ENCODE results near the gene MRPL1.

Gene MRPL1

DNA sequence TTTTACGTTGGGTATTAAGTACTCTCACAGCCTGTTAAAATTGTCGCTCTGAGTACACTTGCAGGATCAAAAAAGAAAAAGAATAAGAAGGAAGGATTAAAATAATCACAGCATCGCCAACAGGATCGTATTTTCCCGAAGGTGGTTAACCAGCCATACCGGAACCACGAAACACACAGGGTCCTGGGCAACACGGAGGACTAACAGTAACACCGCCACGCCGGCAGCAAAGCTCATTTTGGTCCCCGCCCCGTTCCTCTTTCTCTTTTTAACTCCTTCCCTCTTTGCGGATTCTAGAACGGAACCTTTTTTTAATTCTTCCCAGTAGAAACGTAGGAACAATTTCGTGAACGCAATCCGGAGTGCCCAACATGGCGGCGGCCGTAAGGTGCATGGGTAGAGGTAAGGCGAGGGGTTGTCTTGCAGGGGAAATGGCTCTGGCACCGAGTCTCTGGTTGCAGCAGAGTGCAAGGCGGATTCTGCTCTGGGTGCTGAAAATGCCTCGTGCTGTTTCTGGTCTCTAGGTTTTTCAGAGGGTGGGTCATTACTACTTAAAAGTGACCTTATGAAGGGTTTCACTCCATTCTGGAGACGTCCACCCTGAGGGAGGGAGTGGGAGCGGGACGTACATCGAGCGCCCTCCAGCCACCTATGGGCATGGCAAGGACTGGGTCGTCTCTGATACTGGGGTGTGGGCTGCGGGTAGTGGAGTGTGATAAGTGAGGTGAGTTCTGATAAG lies at the start of gene MRPL1:
MRPL1 (plus strand) TSS at position 353 of the 739 bp plus-strand sequence; CDS start at position 372, 19 bp downstream.
- DNase-seq: peak; percentile 94

DNA sequence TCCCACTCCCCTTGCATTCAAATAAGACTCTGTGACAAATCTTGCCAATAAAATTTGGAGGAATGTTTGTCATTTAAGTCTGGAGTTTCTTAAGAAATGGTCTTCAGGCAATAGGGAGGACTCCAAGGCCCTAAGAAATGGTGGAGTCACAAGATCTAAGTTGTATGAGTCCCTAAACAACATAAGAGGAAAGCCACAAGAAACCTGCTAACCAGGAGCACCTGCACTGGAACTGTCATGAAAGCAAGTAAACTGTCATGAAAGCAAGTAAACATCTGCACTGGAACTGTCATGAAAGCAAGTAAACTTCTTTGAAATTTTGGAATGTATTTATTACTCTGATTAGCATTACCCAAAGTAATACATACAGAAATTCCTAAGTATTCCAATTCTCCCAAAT lies 47.0 kb upstream of the MRPL1 start:
- peak; percentile 38 for DNase-seq

DNA sequence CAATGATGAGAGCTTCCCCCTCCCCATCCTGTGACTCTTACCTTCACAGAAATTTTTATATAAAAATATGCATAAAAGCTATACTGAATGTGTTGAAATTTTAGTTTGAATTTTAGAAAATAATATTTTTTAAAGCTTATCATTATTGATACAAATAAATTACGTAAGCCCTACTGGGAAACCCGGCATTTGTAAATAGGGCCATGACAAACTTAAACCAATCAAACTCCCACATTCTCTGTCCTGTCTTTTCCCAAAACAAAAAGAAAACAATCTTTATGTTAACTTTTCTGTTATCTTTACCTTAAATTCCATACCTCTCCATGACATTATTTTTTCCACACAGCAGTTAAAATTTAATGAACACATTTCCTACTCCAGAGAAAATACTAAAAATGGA lies 46.1 kb upstream of the MRPL1 start:
- no peak for DNase-seq

DNA sequence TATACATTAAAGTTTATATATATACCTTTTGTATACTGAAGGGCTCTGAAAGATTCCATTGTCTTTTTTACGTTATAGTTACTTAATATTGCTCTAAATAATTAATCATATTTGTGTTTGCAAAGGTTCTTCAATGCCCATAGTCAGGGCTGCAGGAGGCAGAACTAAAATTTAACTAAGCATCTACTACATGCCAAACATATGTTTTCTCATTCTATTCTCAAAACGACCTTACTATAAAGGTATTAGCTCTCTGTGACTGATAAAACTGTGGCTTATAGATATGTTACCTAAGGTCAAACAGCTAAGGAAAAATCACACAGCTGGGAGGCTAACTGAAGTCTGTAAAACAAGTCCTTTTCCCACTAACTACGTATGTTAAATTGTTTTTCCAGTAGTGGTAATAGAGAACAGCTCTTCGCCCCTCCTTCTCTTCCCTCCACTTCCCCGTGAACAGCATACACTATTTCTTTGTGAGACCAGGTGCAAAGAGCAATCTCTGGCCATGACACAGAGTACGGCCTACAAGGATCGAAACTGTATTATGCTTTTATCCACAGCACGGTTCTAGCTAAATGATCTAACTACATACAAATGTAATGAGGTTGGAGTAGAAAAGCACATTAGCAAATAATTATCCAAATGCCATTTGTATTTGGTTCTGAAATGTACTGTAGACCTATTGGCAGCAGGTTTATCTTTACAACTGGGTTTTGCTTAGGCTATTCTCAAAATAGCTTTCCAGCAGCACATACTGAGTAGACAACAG lies 45.1 kb upstream of the MRPL1 start:
- DNase-seq: peak; percentile 26

DNA sequence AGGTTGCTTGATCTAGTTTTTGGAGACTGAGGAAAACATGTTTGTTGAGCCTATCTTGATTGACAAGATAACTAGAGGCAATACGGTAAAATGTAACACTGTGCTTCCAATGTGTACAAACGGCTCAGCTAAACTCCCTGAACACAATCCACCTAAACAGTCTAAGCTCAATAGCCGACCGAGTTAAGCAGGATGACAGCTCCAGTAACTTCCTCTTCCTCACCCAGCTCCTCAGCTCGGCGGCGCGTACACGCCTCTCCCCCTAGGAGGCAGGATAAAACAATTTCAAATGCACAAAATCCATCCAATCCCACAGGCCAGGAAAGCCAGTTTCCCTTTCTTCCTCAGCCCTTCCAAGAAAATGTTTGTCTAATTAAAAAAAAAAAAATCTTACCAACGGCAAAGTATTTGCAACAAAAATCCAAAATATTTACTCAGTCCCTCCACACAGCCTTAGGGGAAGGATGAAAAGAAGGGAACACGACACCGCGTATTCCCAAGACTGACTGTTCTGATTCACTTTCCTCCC lies 44.5 kb upstream of the MRPL1 start:
- peak; percentile 58 for DNase-seq

GRCh38 chr4:77818602-77819403 lies 43.8 kb upstream of the MRPL1 start, which contains the start of gene CNOT6L:
TSS of gene CNOT6L (minus strand) at chr4:77819368. CDS start at chr4:77819308, 60 bp downstream.
- DNase-seq: peak; percentile 89

DNA sequence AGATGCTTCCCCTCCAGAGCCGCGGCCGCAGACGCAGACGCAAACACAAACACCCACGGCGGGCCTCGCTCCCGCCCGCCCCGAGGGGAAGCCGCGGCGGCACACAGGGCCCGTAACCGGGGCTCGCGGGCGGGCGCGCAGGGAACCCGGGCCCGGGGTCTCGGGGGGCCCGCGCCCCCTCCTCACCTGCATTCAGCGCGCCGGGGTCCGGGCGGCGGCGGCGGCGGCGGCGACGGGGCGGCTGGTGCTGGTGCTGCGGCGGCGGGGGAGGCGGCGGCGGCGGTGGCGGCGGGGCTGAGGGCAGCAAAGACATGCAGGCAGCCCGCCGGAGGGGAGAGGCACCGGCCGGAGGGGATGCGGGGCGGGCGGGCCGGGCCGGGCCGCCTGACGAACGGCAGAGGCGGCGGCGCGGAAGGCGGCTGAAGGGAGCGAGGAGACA lies 43.2 kb upstream of the MRPL1 start:
- no peak for DNase-seq

GRCh38 chr4:77819843-77820648 lies 42.6 kb upstream of the MRPL1 start:
- peak; percentile 95 for DNase-seq

DNA sequence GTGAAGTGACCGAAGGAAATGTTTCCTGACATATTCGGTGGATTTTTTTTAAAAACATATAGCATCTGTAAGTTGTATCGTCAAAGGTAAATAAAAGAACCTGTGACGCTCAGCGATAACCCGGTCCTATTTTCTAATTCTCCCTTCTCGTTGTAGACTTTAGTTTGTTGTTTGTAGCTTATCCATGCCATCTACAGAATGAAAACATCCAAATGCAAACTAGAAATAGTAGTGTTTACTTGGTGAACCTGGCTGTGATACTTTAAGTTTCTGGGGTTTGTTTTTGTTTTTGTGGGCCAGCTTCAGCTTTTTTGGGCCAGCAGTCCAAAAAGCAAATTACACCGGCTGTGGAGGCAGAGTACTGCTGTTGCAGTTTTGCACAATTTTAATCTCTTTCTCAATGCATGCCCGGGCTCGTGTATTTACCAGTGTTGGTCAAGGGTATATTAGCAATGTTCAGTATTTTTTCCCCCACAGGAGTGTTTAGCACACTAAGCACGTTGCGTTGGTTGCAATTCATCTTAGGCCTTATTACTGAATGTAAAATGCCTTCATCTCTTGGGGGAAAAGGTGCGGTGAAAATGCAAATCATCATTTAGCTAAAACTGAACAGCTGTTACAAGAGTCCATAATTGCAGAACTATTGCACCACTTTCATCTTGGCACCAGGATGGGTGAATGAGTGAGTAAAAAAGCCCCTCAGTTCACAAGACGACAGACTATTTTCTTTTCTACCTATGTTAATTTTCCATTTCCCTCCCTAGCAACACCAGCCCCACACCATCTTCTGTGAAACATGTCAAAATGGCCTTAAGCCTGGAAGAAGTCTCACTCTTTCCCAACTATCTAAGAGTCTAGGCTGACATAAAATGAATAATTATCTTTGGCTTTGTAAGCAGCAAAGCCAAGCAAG lies 41.7 kb upstream of the MRPL1 start:
- peak; percentile 49 for DNase-seq

GRCh38 chr4:77821775-77822174 lies 40.9 kb upstream of the MRPL1 start:
- DNase-seq: peak; percentile 81

GRCh38 chr4:77826275-77826674 lies 36.4 kb upstream of the MRPL1 start:
- DNase-seq: no peak

- DNase-seq: peak; percentile 51
These were observed 35.3 kb upstream of the MRPL1 start for GRCh38 chr4:77827343-77827742.

- DNase-seq: no peak
These were observed 29.4 kb upstream of the MRPL1 start for GRCh38 chr4:77833126-77833724.

DNA sequence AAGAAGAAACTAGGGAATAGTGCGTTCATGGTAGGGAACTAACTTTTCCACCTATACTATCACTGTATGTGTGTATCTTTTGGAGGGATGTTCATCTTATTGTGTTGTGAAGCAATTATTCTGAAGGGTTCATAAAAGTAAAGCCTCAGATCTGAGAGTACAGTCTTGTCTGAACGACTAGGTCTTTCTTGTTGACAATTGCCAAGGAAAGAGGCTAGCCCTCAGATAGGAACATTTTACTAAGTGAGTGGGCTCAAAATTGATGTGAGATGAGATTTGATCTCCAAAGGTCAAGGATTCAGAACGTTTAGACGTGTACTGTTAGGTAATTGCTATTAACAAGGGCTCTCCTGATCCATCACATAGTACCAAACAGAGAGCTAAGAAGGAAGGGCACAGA lies 28.2 kb upstream of the MRPL1 start:
- no peak for DNase-seq

- no peak for DNase-seq
These were observed 19.0 kb upstream of the MRPL1 start for GRCh38 chr4:77843628-77844027.

GRCh38 chr4:77844363-77844762 lies 18.3 kb upstream of the MRPL1 start:
- no peak for DNase-seq

- DNase-seq: no peak
These were observed 17.2 kb upstream of the MRPL1 start for GRCh38 chr4:77845400-77845799.

GRCh38 chr4:77845929-77846328 lies 16.7 kb upstream of the MRPL1 start:
- no peak for DNase-seq

DNA sequence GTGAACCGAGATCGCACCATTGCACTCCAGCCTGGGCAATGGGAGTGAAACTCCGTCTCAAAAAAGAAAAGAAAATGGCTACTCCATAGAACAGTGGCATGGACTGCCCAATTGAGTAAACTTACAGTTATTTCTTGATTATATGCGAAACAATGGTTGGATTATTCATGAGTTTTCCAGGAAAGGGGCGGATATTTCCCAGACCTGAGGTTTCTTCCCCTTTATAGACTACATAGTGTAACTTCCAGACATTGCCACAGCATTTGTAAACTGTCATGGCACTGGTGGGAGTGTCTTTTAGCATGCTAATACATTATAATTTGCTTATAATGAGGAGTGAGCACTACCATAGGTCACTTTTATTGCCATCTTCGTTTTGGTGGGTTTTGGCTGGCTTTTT lies 14.1 kb upstream of the MRPL1 start:
- no peak for DNase-seq

DNA sequence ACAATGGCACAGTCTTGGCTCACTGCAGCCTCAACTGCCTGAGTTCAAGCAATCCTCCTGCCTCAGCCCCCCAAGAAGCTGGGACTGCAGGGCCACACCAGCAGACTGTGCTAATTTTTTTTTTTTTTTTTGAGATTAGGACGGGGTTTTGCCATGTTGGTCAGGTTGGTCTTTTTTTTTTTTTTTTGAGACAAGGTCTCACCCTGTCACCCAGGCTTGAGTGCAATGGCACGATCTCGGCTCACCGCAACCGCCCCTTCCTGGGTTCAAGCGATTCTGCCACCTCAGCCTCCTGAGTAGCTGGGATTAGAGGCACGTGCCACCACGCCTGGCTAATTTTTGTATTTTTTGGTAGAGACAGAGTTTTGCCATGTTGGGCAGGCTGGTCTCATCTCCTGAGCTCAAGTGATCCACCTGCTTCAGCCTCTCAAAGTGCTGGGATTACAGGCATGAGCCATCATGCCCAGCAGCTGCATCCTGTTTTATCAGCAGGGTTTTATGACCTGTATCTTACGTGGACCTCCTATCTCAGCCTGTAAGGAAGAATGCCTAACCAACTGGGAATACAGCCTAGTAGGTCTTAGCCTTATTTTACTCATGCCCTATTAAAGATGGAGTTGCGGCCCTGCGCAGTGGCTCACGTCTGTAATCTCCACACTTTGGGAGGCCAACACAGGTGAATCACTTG lies 13.2 kb upstream of the MRPL1 start:
- DNase-seq: no peak

Measured in CD4-positive, alpha-beta T cell treated with Interleukin-10 for 1 hour (primary cell).